ENCODE data around the gene PCNA.

The PCNA gene

DNA sequence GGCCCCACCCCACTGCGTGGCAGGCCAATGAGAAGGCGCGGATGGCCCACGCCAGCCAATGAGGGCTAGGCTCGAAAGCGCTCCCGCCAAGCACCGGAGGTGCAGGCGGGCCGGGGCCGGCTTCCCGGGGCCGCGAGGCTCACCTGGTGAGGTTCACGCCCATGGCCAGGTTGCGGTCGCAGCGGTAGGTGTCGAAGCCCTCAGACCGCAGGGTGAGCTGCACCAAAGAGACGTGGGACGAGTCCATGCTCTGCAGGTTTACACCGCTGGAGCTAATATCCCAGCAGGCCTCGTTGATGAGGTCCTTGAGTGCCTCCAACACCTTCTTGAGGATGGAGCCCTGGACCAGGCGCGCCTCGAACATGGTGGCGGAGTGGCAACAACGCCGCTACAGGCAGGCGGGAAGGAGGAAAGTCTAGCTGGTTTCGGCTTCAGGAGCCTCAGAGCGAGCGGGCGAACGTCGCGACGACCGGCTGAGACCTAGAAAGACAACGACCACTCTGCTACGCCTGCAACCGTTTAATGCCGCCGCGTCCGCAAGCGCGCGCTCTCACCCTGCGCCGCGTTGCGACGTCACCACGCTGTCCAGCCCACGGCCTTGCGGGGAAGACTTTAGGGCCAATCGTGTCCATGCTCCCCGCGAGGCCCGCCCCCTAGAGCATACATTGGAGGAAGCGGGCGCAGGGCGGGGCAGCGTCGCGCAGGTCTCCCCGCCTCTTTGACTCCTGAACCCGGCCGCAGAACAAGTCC lies at the start of gene PCNA:
TSS of gene PCNA (minus strand) at position 524 of the 750 bp plus-strand sequence. CDS start at position 364, 160 bp downstream.
- DNase-seq (ENCODE audit: low read depth), result peak; percentile 92

DNA sequence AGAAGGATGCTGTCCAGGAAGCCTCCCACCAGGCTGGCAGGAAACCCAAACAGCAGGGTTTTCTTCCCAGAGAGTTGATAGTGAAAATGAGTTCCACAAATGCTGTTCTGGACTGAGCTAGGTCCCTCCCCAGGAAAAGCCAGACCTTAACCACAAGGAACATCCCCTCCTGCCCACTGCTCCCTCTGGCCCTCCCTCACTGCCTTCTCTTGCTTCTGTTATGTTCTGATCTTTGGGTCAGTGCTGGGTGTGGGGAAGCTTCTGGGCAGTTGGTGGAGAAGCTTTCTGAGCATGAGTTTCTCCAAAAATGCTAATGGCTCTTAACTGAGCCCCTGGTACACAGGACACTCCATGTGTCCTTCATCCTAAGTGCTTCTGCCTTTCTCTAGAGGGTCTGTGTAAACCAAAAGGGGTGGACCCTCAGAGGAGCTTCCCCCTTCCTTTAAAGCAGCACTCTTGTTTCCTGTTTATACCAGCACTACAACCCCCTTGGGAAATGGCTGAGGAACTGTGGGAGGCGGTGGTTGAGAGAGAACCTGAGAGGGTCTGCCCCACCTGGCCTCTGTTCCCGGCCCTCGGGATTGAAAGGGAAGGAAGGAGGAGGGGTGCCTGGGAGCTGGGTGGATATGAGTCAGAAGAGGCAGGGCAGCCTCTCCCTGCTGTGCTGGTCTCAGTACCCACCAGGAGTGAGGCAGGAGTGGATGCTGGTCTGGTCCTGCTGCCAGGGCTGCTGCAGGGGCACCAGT lies 49.1 kb upstream of the PCNA start:
- no peak for DNase-seq (ENCODE audit: low read depth)

DNA sequence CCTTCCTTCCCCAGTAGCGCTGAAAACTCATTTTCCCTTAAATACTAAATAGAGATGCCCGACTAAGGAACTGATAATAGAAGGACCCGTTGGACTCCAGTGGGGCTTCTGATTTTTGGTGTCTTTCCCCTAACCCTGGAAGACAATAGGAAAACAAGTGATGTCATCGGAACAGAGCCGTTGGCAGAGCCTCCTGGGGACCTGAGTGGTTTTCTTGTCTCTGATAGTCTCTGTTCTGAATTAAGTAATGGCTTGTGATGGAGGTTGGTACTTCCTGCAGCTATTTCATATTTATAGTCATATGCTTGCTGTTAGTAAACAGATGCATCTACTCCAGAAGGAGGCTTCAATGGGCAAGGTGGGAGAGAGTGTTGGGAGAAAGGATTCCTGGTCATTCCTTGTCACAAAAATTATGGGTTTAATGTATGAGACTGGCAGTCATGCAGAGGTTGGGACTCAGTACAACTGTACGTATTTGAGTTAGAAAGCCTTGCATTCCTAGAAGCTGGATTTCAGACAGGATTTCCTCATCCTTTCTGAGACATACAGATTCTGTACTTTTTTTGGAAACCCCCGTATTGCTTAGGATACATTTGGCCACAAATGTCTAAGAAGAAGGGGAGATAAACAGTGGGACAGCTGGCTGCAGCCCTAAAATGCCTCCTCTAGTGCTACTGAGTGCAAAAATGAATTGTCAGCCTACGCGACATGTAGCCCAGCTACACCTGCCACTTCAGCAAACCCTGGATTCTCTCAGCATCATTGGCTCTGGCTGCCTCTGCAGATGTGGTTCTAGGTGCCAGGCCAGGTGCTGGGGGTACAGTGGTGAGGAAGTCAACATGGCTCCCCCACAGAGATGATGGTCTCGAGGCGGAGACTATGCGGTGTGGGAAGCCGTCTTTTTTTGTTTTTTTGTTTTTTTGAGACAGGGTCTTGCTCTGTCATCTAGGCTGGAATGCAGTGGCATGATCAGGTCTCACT lies 45.2 kb upstream of the PCNA start:
- no peak for DNase-seq (ENCODE audit: low read depth)

DNA sequence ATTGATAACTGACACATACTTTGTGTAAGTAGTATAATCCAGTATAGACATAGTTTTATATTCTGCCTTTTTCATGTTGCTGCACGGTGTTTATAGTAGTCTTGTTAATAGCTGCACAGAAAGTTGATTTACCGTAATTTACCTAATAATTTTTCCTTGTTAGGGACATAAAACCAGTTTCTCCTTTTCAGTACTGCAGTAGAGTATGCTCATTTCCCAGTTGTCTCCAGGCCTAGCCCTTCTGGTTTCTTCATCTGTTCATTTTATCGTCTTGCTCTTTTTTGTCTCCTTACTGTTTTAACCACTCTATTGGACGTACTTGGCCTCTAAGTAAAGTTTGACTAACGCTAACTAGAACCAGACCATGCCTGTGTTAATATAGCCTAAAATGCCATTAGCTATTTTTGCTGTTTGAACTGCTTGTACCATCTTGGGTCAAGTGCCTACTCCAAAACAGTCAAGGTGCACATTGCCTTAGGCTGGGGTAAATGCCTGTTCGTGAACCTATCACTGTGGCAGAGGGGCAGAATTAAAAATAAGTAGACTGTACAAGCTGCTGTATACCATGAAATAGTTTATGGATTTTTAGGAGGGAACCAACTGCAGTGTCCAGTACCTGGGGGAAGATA lies 41.9 kb upstream of the PCNA start:
- DNase-seq (ENCODE audit: low read depth), result no peak

DNA sequence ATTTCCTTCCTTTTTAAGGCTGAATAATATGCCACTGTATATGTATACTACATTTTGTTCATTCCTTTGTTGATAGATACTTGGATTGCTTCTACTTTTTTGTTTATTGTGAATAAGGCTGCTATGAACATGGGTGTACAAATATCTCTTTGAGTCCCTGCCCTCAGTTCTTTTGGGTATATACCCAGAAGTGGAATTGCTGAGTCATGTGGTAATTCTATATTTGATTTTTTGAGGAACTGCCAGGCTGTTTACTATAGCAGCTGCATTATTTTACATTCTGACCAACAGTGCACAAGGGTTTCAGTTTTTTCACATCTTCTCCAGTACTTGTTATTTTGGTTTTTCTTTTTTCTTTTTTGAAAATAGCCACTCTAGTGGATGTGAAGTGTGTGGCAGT lies 41.1 kb upstream of the PCNA start:
- no peak for DNase-seq (ENCODE audit: low read depth)

DNA sequence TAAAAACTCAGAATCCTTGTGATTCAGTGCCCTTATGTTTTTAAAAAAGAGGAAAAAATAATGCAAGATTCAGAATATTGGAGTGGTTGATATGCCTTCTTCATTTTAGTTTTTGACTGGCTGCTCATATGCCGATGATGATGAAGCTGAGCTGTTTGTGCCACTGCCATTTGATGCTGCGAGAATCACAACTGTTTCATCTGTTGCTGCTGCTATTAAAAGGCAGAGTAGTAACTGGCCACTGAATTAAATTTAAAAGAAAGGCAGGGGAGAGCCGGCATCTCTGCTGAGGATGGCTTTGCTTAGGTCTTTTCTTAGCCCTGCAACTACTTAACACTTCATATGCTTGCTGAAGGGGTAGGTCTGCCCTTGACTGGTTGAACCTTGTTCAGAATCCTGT lies 40.2 kb upstream of the PCNA start:
- DNase-seq (ENCODE audit: low read depth), result no peak

DNA sequence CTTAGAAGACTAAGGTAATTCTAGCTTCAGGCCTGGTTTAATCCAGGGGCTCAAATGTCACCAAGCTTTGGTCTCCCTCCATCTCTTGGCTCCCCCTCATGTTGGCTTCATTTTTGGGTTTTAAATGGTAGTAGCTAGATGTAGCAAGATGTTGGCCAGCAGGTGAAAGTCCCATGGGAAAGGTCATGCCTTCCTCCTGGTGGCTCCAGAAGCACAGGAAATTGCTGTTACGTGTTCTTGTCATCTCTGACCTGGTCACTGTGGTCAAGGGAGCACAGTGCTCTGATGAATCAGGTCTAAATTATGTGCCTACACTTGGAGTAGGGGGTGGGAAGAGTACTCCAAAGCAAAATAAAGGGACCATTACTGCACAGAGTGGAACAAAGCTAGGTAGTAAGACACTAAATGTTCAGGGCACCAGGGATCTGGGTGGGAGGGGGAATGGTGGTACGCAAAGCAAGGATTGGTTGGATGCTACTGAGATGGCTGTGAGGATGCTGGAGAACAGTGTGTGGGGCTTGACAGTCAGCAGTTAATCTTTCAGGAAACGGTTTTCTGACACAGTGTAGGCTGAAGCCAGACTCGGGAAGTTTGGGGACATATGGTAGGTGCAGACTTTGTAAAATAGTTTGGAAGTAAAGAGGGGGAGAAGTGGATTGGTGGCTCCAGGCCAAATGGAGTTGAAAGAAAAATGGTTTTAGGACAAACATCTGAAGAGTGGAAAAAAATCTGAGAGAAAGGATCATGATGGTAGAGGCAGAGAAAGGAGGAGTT lies 37.1 kb upstream of the PCNA start:
- DNase-seq (ENCODE audit: low read depth), result no peak

DNA sequence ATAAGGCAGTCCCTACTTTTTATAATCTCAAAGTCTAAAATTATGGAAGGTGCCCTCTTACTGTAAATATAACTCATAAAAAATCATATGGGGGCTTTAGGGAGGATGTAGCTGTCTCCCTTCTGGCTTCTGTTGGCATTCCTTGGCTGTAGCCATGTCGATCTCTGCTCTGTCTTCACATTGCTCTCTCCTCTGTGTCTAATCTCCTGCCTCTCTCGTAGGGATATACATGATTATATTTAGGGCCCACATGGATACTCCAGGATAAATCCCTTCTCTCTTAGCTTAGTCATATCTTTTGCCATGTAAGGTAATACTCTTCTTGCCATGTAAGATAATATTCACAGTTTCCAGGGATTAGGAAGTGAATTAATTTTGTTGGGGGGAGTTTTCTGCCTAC lies 35.6 kb upstream of the PCNA start:
- no peak for DNase-seq (ENCODE audit: low read depth)

DNA sequence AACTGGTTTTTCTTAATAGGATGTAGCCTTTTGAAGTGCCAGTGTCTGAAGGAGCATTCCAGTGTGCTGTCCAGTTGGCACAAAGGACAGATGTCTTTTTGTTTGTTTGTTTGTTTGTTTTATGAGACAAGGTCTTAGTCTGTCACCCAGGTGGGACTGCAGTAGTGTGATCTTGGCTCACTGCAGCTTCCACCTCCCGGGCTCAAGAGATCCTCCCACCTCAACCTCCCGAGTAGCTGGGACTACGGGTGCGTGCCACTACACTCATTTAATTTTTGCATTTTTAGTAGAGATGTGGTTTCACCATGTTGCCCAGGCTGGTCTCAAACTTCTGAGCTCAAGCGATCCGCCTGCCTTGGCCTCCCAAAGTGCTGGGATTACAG lies 34.8 kb upstream of the PCNA start:
- no peak for DNase-seq (ENCODE audit: low read depth)

DNA sequence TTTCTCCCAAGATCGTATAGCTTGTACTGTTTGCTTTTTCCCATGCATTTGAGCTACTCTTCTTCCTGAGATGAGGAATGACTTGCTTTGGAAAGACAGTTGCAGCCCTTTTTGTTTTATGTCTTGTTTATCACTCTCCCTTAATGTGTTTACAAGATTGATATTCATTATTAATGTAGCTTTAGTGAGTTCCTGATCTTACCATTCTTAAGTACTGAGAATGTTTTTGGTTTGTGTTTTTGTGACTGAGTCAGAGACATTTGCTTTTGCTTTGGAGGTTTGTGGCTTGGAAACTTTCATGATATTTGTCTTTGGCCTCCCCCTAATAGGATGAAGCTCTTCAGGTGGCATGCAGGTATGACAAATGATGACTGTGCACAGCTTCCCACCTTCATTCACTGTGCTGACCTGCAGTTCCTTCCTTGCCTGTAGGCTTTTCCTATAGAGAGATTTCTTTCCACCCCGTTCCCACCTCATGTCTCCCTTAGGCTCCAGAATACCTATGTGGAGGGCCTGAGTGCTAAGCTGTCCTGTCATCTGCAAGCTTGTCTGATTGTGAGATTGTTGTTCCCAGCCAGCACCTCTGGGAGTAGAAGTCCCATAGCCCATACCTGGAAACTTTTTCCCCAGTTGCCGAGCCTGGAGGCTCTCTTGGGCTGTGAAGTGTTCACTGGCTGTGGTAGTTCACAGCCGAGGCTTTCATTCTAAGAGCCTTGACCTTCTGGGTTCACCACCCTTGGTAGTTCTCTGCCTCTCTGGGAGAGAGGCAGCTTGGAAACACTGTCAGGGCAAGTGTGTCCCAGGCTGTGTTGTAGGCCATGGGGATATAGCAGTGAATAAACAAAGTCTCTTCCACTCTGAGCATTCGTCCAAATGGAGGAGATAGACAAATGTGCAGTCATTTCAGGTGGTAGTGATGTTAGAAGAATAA lies 34.1 kb upstream of the PCNA start:
- no peak for DNase-seq (ENCODE audit: low read depth)

DNA sequence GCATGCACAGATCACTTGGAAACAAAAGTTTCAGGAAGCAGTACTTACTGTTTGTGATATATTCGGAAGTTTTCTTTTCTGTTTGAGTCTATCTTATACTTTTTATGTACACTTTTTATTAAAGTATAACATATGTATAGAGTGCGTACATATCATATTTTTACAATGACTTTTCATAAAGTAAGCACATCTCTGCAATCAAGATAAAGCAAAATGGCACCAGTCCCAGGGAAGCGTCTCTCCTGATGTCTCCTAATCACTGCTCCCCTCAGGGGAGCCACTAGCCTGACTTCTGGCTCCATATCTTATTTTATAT lies 33.4 kb upstream of the PCNA start:
- no peak for DNase-seq (ENCODE audit: low read depth)

DNA sequence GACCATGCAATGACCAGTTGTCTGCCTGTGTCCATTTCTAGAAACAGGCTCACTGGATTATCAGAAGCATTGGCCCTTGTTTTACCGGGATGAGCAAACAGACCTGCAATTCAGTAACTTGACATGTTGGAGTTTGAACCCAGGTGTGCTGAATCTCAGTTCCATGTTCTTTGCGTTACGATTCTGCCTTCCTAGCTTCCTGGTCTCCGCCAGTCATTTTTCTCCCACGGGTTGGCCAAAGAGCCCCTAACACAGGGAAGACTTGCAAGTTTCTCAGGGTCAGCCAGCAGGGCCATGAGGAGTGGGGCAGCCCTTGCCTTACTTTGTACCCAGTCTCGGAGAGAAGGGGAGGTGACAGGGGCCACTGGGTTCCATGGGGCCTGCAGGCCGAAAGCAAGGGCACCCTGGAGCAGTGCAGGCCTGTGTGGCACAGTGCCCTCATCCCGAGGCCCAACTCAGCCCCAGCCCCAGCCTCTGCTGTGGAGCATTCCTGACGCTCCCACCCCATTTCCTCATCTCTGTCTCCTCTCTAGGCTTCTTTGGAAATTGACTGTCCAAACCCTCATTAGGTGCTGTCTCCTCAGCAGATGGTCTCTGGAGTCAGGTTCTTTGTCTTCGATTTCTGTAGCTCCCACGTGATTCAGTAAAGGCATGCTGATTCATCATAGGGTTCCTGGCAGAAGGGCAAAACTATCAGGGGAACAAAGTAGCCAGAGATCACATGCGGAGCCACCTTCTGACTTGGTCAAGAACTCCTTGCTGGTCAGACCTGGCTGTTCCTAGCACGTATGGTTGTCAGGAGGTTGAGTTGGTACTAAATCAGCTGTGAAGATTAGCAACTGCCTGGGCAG lies 30.7 kb upstream of the PCNA start:
- no peak for DNase-seq (ENCODE audit: low read depth)

DNA sequence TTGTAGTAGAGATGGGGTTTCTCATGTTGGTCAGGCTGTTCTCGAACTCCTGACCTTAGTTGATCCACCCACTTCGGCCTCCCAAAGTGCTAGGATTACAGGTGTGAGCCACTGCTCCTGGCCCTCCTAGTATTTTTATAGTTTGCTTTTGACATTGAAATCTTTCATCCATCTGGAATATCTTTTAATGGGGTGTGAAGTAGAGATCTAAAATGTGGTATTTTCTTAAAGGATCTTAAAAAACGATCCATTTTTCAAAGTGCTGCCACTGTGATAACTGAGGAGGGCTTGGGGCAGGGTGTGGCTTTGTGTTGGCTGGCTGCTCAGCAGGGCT lies 30.1 kb upstream of the PCNA start:
- DNase-seq (ENCODE audit: low read depth), result no peak

DNA sequence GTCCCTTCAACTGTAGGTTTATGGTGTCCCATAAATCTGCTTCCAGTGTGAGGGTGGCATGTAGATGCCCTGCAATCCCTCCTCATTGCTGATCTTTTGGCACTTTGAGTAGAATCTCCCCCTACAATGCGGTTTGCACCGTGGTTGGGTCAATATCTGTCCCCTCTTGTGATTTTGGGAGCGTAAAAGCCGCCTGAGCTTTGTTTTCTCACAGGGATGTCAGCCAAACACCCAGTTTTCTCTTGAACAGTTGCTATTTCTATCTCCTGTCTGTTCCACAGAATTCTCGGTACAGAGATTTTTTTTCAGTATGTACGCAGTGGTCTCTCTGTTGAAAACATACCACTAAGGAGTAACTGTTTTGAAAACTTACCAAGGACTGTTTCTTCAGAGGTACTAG lies 28.8 kb upstream of the PCNA start:
- DNase-seq (ENCODE audit: low read depth), result no peak

DNA sequence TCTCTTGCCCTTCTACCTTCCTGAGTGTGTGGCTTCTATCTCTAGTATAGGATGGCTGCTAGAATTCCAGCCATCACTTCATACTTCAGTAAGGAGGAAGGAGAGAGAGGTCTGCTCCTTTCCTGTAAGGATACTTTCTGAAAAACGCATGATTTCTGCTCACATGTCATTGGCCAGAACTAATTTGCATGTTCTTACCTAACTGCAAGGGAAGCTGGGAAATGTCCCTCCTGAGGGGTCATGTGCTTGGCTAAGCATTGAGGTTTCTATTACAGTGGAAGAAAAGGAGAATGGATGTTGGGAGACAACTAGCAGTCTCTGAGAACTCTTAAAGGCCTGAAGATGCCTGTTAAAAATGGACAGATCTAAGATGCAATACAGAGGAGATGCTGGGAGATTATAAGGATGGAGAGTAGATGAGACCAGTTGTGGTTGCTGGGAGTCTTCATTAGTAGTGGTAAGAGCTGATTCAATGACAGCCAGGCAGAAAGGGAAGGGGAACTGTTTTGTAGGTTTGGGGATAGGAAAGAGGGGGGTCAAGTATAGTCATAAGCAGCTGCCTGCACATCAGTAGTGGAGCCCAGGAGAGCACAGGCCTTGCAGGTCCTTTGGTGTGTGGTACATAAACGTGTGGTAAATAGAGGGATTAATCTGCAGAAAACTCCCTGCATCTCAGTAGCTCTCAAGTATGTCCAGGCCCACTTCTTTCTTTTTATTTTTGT lies 27.3 kb upstream of the PCNA start:
- no peak for DNase-seq (ENCODE audit: low read depth)

DNA sequence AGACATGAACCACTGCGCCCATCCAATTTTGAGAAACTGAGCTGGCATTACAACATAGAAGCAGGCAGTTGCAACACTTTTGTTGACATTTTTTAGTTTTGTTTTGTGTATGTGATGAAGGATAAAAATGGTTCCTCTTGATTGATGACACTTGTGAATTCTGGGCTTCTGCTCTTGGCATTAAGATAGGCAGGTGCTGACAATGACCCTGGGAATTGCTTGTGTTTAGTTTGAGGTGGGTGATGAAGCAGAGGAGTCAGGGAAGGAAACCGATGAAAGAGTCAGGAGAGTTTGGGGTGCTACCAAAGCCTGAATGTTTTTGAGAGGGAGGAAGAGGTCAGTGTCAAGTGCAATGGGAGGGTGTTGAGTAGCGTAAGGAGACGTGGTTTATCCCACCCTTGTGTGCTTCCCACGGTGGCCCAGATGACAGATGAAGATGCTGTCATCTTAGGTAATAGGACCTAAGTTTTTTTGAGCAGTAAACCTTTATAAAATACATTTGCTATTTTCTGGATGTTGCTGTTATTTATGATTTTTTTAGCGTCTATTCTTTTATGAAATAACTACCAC lies 26.4 kb upstream of the PCNA start:
- no peak for DNase-seq (ENCODE audit: low read depth)

DNA sequence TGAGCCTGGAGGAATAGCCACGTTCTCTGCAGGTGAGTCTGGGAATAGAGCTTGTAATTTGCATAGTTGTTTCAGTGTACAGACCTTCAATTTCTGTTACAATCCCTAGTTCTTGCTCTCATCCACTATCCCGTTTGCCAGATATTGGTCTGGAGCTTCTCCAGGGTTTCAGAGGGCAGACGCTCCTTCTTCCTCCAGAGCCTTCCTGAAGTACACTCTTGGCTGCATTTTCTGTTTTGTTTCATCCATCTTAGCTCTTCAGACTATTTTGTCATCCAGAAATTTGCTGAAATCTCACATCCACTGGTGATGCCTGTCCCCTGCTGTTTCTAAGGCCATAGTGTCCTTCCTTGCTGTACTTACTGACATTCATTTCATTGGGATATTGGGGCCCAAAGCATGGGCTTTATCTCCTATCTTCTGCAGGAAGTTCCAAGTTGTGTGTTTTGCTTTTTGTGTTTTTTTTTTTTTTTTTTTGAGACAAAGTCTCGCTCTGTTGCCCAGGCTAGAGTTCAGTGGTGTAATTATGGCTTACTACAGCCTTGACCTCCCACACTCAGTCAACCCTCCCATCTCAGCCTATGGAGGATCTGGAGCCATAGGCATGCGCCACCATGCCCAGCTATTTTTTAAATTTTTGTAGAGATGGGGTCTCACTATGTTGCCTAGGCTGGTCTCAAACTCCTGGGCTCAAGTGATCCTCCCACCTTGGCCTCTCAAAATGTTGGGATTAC lies 25.8 kb upstream of the PCNA start:
- no peak for DNase-seq (ENCODE audit: low read depth)

DNA sequence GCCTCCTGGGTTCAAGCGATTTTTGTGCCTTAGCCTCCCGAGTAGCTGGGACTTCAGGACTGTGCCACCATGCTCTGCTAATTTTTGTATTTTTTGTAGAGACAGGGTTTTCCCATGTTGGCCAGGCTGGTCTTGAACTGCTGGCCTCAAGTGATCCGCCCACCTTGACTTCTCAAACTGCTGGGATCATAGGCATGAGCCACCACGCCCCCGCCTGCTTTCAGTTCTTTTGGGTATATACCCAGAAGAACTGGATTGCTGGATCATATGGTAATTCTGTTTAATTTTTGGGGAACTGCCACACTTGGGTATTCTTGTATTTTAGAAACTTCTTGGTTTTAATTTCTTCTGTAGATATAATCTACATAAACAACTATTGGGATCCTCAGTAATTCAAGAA lies 24.1 kb upstream of the PCNA start:
- DNase-seq (ENCODE audit: low read depth), result no peak
